Fibroblast of skin of back (primary cell): Measurements from ENCODE around the gene DLG4. TPM values are rescaled to one million over a fixed set of nuclear protein-coding genes. Genes with fewer than 3 reads are reported as not detected.

Experiments
- DNase-seq: peaks from one replicate; pipeline ENCODE4 v3.0.0-alpha.2; 2013
- polyA plus RNA-seq, 2 experiments: library from polyadenylated mRNA; unstranded; fragments of 120-200 nt; gene quantifications; one replicate each; pipeline ENCODE4 v1.2.1, GENCODE V29; 2013; ENCODE audit not compliant: insufficient read length in 2 of 2

Gene DLG4
- 36.8 TPM for polyA plus RNA-seq (2013, experiment 1 of 2; ENCODE audit: insufficient read length)
- 35.1 TPM for polyA plus RNA-seq (2013, experiment 2 of 2; ENCODE audit: insufficient read length)

- peak; percentile 87 for DNase-seq
These were observed at the start of gene DLG4, which contains the start of gene ACADVL for GRCh38 chr17:7219812-7220592. Gene DLG4 (minus strand): TSS chr17:7219836. Gene ACADVL (plus strand): TSS chr17:7219938. CDS start chr17:7219985, 47 bp downstream.

- peak; percentile 35 for DNase-seq
These were observed 47.1 kb upstream of the DLG4 start for GRCh38 chr17:7266784-7267183.

GRCh38 chr17:7263801-7264078 is 44.1 kb upstream of the DLG4 start:
- no peak for DNase-seq

GRCh38 chr17:7262935-7263800 is 43.5 kb upstream of the DLG4 start:
- DNase-seq = no peak

DNA sequence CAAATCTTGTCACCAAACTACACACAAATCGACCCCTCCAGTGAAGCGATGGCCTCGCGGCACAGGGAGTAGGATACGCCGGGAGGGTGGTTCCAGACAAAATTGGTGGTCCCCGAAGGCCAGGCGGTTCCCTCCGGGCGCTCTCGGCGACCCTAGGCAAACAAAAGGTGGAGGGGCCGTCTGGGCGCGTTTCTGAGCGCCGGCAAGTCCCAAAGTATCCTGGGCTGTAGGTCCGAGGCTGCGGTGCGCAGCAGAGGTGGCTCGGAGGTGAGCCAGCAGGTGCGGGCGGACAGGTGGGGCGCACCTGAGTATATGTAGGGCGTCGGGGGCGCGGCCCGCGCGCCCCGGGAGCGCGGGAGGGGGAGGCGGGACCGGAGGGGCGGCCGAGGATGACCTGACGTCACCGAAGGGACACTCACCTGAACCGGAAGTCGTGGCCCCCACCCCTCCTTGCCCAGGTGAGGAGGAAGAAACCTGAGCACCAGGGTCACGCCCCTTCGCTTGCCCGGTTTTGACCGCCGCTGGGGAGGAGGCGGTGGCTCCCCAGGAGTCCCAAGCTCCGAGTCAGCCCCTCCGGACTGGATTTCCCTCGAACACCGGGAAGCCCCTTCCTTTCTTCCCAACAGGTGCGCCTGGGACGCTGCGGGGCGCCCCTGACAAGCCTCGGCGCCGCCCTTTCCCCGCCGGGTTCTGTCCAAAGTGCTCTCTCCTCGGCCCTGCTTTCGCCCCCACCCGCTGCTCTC is 42.7 kb upstream of the DLG4 start, which contains the start of gene CLDN7:
CLDN7 (minus strand) TSS at position 287 of the 743 bp plus-strand sequence. CDS start 435 bp downstream, outside the sequence.
- no peak for DNase-seq

DNA sequence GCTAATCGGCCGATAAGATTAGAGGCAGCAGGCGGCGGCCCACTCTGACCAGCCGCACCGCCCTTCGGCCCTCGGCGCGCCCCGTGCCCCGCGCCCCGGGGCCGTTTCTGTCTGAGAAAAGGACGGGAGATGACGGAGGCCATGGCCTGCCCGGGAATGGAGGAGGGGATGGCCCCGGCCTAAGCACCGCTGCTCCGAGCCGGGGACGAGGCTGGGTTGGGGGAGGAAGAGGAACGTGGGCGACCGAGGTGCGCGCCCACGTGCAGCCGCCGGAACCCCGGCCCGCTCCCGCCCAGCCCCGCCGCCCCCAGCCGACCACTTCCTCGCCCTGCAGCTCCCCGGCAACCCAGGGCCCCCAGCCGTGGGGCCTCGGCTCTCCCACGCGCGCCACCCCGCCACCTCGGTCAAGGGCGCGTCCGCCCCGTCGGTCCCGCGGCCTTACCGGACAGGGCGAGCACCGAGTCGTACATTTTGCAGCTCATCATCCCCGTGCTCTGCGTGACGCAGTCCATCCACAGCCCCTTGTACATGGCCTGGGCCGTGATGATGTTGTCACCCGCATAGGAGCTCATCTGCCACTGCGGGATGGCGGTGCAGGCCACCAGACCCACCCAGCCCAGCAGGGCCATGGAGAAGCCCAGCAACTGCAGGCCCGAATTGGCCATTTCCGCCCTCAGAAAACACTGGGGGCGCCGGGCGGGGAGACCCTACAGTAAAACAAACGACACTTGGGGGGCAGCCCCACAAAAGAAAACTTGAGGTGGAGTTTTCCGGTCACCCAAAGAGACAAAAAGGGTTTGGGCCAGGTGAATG is 41.9 kb upstream of the DLG4 start:
- DNase-seq = no peak

DNA sequence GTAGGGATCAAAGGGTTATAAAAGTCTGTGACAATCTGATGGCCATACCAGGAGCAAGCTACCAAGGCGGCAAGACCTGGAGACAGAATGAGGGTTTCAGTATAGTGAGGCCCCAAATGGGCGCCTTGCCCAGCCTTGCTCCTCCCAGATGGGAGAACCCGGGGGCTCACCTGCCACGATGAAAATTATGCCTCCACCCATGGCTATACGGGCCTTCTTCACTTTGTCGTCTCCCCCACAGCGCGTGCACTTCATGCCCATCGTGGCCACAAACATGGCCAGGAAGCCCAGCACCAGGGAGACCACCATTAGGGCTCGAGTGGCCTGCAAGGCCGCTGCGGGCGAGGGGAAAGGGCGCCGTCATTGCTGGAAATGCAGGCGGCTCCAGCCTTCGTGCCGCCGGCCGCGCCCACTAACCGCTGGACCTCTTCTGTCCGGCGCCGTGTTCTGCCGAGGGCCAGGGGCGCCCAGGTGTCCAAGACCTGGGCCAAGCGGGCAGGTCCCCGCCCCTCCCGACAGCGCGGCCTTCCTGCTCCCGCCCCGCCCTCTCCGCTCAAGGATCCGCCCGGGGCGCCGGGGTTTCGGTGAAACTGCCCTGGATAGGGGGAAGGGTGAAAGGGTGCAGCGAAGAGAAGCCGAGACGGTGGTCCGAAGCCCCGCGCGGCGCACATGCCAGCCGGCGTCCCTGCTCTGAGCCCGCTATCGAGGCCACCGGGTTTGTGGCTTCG is 41.2 kb upstream of the DLG4 start:
- no peak for DNase-seq

DNA sequence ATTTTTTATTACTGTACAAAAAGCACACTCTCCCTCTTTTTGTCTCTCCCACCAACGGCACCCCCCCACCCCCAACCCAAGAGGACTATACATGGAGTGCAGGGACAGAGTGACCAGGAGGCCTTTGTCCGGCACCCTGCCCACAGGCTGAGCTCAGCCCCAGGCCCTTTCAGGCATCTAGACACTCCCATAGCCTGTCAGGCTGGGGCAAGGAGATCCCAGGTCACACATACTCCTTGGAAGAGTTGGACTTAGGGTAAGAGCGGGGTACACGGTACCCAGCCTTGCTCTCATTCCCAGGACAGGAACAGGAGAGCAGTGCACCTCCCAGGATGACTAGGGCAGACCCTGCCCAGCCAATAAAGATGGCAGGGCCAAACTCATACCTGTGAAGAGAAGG is 40.5 kb upstream of the DLG4 start:
- DNase-seq = no peak

DNA sequence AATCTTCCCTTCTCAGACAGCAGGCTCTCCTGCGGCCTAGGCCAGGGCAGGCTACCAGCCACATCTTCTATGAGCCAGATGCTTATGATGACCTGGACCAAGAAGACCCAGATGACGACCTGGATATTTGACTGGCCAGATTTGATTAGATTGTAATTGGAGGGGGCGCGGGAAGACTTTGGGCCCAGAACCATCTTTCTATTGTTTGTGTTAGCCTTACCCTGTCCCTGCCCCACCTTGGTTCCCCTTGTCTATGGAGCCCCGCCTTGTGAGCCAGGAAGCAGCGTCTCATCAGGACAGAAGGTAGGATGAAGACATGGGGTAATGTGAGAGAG is 39.9 kb upstream of the DLG4 start:
- DNase-seq = no peak

- no peak for DNase-seq
These were observed 39.3 kb upstream of the DLG4 start for GRCh38 chr17:7258731-7259554.

DNA sequence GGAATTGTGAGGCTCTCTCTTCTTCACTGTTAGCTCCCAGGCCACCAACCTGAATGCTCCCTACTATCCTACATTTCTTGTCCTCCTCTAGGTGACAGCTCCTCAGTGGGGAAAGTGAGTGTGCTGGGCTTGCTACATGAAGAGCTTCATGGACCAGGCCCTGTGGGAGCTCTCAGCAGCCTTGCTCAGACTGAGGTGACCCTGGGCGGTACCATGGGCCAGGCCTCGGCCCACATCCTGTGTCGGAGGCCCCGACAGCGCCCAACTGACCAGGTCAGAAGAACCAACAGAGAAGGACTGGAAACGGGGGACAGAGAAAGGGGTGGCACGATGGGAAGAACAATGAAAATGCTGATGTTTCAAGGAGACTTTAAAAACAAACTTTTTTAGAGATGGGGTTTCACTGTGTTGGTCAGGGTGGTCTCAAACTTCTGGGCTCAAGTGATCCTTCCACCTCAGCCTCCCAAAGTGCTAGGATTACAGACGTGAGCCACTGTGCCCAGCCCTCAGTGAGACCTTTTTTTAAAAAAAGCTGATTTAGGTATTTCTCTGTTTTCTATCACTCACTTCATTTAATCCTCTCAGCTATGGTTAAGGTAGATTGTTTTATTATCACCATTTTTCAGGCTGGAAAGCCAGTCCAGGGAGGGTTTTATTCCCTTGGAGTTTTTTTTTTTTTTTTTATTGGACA is 37.3 kb upstream of the DLG4 start:
- DNase-seq = no peak

DNA sequence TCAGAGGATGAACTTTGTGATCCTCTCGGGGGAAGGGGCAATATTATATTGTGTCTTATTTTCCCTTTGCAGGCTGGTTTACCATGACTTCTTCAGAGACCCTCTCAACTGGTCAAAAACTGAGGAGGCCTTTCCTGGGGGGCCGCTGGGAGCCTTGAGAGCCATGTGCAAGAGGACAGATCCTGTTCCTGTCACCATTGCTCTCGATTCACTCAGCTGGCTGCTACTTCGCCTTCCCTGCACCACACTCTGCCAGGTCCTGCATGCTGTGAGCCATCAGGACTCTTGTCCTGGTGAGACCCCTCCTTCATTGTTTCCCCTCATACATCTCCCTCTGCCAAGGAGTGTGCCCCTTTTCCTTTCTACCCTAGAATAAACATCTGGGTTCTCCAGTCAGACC is 34.9 kb upstream of the DLG4 start:
- DNase-seq = no peak

DNA sequence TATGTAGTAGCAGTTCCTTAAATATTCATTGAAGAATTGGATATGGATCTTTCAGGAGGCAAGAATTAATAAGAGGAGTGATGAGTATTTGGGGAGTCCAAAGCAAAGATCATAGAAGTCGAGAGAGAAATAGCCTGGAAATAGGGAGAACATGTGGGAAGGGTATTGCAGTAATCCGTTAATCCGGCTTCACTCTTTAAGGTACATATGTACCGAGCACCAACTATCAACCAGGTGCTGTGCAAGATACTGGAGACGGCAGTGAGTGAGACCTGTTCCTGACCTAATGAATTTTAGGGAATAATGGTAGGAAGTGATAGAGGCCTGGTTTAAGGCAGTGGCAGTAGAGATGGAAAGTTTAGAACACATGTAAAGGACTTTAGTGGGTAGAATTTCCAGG is 33.4 kb upstream of the DLG4 start:
- no peak for DNase-seq

DNA sequence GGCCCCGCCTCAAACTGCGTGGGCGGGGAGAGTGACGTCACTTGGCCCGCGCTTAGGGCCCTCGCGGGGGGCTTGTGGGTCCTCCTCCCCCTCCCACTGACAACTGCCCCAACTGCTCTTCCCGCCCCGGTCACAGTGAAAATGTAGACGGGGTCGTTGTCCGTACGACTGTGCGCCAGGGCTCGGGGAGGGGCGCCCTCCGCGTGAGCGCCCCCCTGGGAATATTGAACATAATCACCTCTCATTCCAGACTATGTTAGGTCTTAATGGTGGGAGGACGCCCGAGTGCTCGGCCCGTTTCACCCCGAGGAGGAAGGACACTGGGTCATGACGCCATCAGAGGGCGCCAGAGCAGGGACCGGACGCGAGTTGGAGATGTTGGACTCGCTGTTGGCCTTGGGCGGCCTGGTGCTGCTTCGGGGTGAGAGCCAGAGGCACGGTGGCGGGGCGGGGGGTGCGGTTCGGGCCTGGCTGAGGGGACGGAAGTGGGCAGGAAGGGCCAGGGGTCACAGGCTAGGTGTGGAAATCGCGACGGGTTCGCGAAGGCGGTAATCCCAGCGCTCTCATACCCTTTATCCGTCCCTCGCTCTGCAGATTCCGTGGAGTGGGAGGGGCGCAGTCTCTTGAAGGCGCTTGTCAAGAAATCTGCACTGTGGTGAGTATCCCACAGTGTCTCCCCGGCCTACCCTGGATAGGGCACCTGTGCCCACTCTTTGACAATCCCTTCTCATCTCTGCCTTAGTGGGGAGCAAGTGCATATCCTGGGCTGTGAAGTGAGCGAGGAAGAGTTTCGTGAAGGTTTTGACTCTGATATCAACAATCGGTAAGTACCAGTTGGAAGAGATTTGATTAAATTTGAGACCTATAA is 32.8 kb upstream of the DLG4 start, which contains the start of gene ELP5:
ELP5 (plus strand) TSS at position 40 of the 868 bp plus-strand sequence; CDS start at position 376, 336 bp downstream.
- peak; percentile 97 for DNase-seq

DNA sequence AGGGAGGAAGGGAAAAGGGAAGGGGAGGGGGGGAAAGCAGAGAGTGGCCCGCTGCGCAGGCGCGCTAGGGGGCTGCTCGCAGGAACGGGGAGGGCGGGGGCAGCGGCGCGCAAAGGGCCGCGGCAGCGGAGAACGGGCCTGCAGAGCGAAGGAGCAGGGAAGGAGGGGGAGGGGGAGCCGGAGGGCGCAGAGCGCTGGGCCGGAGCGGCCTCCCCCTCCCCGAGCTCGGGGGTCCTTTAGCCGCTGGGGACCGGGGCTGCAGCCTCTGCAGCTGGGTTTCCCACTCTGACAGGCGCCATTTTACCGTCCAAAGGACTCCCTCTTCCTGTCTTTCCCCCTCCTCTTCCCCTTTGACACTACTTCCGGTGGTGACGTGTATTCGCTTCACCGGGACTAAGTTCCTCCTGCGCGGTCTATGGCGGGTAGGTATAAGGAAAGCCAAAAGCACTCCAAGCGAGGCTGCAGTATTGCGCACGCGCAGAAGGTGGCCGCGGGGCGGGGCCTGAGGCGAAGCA is 32.1 kb upstream of the DLG4 start, which contains the start of gene CTDNEP1:
CTDNEP1 (minus strand) TSS at position 74 of the 515 bp plus-strand sequence. CDS start 438 bp downstream, outside the sequence.
- peak; percentile 100 for DNase-seq

DNA sequence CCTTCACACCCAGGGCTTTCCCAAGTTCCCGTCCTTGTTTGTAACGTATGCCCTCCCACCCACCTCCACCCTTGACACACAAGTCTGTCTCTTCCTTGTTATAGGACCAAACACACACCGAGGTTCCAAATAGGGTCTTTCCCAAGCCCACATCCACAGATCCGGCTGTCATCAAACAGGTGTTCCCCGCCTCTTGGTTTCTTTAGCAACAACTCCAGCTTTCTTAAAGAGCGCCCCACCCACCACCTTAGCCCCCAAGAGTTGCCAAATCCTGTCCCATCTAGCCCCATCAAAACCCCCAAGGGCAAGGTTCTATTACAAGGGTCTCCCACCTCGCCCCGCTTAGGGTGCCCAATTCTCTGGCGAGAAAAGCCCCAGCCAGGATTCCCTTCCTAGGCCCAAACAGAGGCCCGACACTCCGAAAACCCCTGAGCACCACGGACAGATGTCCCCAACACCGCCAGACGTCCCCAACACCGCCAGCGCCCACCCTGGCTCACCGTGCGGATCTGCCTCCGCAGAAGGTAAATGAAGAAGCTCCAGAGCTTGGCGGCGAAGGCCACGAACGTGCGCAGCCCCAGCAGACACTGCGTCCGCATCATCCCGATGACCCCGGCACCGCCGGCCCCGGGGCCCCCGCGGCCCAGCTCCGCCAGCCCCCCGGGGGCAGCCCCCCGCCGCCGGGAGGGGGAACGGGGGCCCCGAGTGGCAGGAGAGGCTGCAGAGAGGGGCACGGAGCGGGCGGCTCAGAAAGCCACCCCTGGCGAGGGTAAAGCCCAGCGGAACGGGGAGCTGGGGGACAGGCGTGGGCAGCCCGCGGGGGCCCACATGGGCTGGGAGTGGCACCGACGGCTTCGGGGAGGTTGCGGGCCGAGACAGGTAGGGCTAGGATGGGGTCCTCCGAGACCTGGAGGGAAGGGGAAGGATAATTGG is 31.3 kb upstream of the DLG4 start:
- DNase-seq = no peak

DNA sequence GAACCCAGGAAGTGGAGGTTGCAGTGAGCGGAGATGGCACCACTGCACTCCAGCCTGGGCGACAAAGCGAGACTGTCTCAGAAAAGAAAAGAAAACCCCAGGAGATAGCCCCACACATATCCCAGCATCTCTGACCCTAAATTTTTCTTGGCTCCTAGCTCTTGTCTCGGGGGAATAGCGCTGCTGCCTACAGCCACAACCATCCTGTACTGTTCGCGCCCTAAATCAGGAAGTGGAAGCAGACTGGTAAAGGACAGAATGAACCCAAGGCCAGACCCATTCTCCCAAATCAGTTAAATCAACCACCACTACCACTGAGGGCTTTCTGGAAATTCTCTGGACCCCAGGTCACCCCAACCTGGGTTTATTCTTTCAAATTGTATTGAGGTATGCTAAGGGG is 30.2 kb upstream of the DLG4 start:
- no peak for DNase-seq
